ENCODE results near the gene PAQR7. TPM values are rescaled to one million over a fixed set of nuclear protein-coding genes. Genes with fewer than 3 reads are reported as not detected.

PAQR7 gene
- total RNA-seq, 2 donors from 2014 or later, result 0.85 to 2.9 TPM

DNA sequence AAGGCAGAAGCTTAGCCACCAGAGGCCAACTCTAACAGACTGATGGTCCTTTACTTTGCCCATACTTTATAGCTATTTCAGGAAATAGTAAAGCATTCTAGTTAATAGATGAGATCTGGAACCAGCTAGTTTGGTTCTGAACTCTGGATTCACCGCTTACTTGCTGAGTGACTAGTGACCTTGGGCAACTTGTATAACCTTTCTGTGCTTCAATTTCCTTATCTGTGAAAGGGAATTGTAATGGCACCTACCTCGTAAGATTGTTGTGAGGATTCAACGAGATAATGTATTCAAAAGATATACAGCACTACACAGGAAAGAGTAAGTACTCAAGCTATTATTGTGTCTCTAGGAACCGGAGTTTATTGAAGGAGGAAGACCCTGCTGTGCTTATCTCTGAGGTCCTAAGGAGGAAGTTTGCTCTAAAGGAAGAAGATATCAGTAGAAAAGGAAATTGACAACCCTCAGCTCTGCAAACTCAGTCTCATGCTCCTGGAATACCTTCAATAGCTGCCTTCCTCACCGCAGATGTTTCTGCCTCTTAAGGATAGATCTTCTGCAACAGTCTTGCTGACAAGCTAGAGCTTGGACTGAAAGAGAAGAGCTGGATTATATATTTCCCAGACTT lies 43.8 kb downstream of the PAQR7 start:
- Histone ChIP-seq H3K4me1 (peaks cover 0 to 17% of the 10 kb centered on the region in 2 donors), H3K27ac (no peak overlapping the region), H3K36me3 (peaks cover 76% of the 10 kb centered on the region), H3K9me3 (no peaks in the 10 kb centered on the region), H3K27me3 (no peaks in the 10 kb centered on the region), H3K4me3 (no peak overlapping the region)
- no peak for TF ChIP-seq CTCF (IDR thresholded peaks at IDR 0.05)
- no peak for DNase-seq (ENCODE audit: low spot score)

GRCh38 chr1:25829046-25829445 lies 46.5 kb downstream of the PAQR7 start:
- H3K36me3 ChIP-seq, result peaks cover 86% of the 10 kb centered on the region
- H3K9me3 ChIP-seq, result no peaks in the 10 kb centered on the region
- no peak overlapping the region for H3K4me3 ChIP-seq
- no peak overlapping the region for H3K27ac ChIP-seq
- no peak for DNase-seq (ENCODE audit: low spot score)
- TF ChIP-seq CTCF (IDR thresholded peaks at IDR 0.05), result no peak
- H3K27me3 ChIP-seq, result no peaks in the 10 kb centered on the region
- peaks cover 0 to 3% of the 10 kb centered on the region in 2 donors for H3K4me1 ChIP-seq

GRCh38 chr1:25828491-25828890 lies 47.0 kb downstream of the PAQR7 start:
- Histone ChIP-seq H3K4me1 (peaks cover 0 to 3% of the 10 kb centered on the region in 2 donors), H3K36me3 (peaks cover 84% of the 10 kb centered on the region), H3K9me3 (no peaks in the 10 kb centered on the region), H3K27ac (no peak overlapping the region), H3K4me3 (no peak overlapping the region), H3K27me3 (no peaks in the 10 kb centered on the region)
- no peak for DNase-seq (ENCODE audit: low spot score)
- no peak for TF ChIP-seq CTCF (IDR thresholded peaks at IDR 0.05)

DNA sequence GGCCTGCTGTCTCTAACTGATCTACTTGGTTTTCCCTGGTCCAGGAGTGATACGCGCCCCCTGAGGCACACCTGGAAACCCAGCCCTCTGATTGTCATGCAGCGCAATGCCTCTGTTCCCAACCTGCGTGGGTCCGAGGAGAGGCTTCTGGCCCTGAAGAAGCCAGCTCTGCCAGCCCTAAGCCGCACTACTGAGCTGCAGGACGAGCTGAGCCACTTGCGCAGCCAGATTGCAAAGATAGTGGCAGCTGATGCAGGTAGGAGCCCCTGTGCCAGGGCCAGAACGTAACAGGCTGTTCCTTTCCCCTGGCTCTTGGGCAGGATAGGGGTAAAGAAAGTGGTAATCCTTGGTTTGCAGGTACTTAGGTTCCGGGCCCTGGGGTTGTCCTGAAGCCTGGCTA lies 48.9 kb downstream of the PAQR7 start:
- no peak overlapping the region for H3K4me3 ChIP-seq
- H3K36me3 ChIP-seq, result peaks cover 66% of the 10 kb centered on the region
- peaks cover 0 to 17% of the 10 kb centered on the region in 2 donors for H3K4me1 ChIP-seq
- no peaks in the 10 kb centered on the region for H3K9me3 ChIP-seq
- no peak for DNase-seq (ENCODE audit: low spot score)
- no peak for TF ChIP-seq CTCF (IDR thresholded peaks at IDR 0.05)
- no peak overlapping the region for H3K27ac ChIP-seq
- no peaks in the 10 kb centered on the region for H3K27me3 ChIP-seq

- Histone ChIP-seq H3K27me3 (no peaks in the 10 kb centered on the region), H3K4me3 (no peak overlapping the region), H3K36me3 (peaks cover 56% of the 10 kb centered on the region), H3K9me3 (no peaks in the 10 kb centered on the region), H3K4me1 (peaks cover 0 to 27% of the 10 kb centered on the region in 2 donors), H3K27ac (no peak overlapping the region)
- no peak for TF ChIP-seq CTCF (IDR thresholded peaks at IDR 0.05)
- DNase-seq (ENCODE audit: low spot score), result no peak
Measured at GRCh38 chr1:25825605-25826004, 49.9 kb downstream of the PAQR7 start.

GRCh38 chr1:25821630-25822091 lies 53.8 kb downstream of the PAQR7 start:
- no peak for DNase-seq (ENCODE audit: low spot score)

More at GRCh38 chr1:25821630-25822091, 53.8 kb downstream of the PAQR7 start:
- no peak for TF ChIP-seq CTCF (IDR thresholded peaks at IDR 0.05)
- peak overlapping the region; percentile 86 to 98 for H3K4me3 ChIP-seq
- peaks cover 0 to 44% of the 10 kb centered on the region in 2 donors for H3K4me1 ChIP-seq
- H3K27ac ChIP-seq, result peak overlapping the region; percentile 91 to 92
- no peaks in the 10 kb centered on the region for H3K9me3 ChIP-seq
- H3K27me3 ChIP-seq, result no peaks in the 10 kb centered on the region
- peaks cover 16% of the 10 kb centered on the region for H3K36me3 ChIP-seq

Measured in right atrium auricular region (tissue), 2 donors.